Measurements from ENCODE around the gene UROC1.

The UROC1 gene

DNA sequence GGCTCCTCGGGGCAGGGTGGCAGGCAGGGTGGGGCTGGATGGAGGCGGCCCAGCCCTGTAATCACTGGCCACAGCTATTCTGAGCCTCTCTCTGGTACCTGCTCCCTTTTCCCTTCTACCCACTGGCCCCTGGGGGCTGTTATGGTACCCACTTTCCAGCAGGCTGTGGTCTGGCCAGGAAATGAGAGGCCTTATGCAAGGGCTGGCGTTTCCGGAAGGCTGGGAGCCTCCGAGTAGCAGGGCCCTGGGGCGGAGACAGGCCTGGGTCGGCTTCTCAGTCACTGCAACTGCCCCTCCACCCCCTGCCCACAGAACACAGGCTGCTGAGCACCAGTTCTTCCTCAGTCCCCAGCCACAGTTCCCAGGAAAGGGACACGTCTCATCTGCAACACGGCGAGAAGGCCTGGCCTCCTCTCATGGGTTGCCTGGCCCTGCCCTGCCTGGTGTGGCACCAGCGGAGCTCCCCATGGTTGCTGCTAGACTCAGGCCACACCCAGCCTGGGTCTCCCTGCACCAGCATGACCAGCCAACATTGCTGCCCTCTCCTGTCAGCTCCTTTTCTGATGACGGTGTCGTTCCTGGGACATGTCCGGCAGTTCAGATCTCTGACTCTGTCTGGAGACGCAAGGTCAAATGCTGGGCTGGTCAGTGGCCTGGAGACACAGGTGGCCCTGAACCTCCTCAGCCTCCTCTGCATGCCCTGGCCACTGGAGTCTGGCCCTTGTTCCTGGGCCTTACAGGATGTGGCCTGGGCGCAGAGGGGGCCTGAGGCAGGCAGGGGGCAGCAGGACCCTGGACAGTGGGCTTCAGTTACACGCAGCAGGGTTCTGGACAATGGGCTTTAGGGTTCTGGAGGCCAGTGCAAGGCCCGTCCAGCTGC, 12.8 kb upstream of the UROC1 start:
- DNase-seq (ENCODE audit: low read depth in 3 of 3) = no peak

GRCh38 chr3:126529585-126530170, 12.1 kb upstream of the UROC1 start:
- no peak for DNase-seq (ENCODE audit: low read depth in 3 of 3)

GRCh38 chr3:126528800-126529541, 11.4 kb upstream of the UROC1 start:
- no peak for DNase-seq (ENCODE audit: low read depth in 3 of 3)

DNA sequence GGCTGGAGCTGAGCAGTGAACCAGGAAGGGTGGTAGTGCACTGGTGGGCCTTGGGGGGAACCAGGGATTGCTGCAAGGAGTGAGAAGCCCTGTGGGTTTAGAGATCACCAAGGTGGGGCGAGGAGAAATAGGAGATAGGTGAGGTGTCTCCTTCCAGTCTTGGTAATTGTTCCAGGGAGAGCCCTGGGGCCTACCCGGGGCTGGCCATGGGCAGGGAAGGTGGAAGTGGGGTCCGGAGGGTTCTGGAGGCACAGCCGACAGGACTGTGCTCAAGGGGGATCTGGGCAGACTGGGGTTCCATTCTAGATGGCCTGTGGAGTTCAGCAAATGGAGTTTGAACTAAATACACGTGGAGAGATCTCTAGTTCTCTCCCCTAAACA, 10.8 kb upstream of the UROC1 start:
- no peak for DNase-seq (ENCODE audit: low read depth in 3 of 3)

DNA sequence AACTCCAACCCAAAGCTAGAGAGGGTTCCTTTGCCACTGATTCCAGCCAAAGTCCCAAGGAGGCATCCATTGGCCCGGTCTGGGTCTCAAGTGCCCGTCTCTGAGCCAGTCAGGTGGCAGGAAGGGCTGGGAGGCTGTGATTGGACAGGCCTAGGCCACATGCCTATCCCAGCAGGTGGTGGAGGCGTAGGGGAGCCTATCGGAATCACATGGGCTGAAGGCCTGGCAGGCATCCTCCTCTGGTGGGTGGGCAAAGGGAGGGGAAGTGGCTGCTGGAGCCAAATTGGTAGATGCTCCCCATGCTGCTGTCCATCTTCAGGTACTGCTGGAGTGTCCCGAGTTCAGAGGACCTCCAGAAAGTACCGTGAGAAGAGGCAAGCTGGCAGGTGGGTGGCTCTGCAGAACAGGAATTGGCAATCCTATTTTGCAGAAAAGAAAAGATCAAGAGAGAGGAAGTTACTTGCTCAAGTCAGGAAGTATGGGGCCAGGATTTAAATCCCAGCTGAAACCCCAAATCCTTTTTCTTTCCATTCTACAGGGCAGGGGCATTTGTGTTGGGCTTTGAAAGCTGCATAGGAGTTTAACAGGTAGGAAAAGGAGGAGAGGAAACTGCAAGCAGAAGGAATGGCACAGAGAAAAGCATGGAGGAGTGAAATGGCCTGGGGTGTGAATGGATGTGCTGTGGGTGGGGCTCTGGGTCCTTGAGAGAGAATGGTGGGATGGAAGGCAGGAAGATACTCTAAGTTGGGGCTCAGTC, 10.1 kb upstream of the UROC1 start:
- DNase-seq (ENCODE audit: low read depth in 3 of 3) = no peak

- DNase-seq (ENCODE audit: low read depth in 3 of 3) = no peak
Observed at GRCh38 chr3:126527006-126527405, 9.4 kb upstream of the UROC1 start.

GRCh38 chr3:126526668-126527005, 9.1 kb upstream of the UROC1 start:
- DNase-seq (ENCODE audit: low read depth in 3 of 3) = no peak

DNA sequence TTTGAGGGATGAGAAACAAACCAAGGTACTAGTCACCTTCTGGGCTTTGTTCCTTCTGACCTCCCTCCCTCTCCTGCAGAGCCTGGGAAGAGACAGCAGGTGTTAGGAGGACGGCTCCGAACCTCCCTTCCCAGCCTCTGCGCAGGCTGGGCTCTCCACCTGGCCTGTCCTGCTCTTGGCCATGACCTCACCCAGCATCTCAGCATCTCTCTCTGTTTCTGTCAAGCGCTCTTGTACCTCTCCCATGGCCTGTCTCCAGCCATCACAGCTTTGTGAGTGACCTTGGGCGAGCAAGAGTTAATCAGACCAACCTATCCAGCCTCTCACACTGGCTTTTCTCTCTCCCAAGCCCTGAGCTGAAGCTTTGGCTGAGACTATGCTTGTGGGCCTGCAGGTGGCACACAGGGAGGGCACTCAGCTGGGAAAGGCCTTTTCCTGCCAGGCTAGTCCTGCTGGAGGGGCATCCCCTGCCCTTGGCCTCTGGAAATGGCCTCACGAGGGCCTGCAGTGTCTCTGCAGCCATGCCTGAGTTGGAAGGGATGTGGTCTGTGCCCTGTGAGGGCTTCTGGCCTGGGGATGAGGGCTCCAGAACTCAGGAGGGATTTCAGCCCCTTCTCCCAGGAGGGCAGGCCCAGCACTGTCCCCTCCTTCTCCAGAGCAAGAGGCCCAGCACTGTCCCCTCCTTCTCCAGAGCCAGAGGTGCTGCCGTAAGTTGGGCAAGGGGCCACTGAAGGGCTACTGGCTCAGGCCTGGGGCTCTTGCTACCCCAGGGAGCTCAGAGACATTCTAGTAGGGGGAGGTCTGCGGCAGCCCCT, 8.5 kb upstream of the UROC1 start:
- no peak for DNase-seq (ENCODE audit: low read depth in 3 of 3)

GRCh38 chr3:126525091-126525852, 7.7 kb upstream of the UROC1 start:
- DNase-seq (ENCODE audit: low read depth in 3 of 3) = no peak

GRCh38 chr3:126524429-126524988, 6.9 kb upstream of the UROC1 start:
- DNase-seq (ENCODE audit: low read depth in 3 of 3) = no peak

DNA sequence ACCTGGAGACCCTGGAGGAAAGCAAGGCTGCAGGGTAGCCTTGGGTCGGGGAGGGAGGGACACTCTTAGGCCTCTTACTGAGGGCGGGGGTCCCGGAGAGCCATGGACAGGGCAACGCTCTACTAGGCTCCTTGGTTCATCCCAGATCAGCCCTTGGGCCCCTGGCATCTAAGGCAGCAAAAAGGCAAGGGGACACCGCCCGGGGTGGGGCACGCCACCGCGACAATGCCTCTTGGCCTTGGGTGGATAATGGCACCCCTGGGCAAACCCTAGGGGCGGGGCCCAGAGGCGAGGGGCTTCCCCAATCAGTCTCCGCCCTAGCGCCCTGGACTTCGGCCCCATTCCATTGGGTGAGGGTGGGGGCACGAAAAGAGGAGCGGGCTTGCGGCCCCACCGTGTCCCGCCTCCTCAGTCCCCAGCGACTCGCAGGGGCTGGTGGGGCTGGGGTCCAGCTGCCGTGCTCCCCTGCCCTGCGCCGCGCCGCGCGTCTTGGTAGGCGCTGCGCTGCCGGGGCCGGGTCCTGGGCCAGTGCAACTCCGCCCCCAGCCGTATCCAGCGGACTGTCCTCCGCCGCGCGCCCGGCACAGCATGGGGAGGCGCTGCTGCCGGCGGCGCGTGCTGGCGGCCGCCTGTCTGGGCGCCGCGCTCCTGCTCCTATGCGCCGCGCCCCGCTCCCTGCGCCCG, 6.3 kb upstream of the UROC1 start, which contains the start of gene CHST13:
TSS of gene CHST13 (plus strand) at position 411 of the 684 bp plus-strand sequence. CDS start at position 589, 178 bp downstream.
- DNase-seq (ENCODE audit: low read depth in 3 of 3) = no peak

- peak in 2 of 3 experiments; percentile 6 to 12 for DNase-seq (ENCODE audit: low read depth in 3 of 3)
Observed at GRCh38 chr3:126522363-126522788, 4.8 kb upstream of the UROC1 start.

GRCh38 chr3:126521122-126521891, 3.7 kb upstream of the UROC1 start:
- no peak for DNase-seq (ENCODE audit: low read depth in 3 of 3)

- DNase-seq (ENCODE audit: low read depth in 3 of 3) = no peak
Observed at GRCh38 chr3:126519506-126520455, 2.2 kb upstream of the UROC1 start.

DNA sequence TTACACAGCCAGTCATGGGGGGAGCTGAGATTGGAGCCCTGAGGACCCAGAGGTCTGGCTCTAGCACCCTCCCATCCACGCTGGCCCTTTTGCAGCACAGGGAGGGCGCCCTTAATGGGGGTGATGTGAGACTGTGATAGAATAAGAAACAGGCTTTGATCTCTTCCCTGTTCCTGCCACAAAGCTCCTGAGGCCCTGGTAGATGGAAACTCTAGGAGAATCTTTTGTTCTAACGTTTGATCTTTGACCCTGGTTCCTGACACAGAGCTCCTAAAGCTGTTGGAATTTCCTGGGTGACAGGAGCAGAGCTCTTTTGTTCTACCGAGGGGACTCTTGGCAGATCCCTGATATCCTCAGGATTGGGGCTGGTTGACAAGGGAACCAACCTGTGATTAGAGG, 1.2 kb upstream of the UROC1 start:
- DNase-seq (ENCODE audit: low read depth in 3 of 3) = no peak

DNA sequence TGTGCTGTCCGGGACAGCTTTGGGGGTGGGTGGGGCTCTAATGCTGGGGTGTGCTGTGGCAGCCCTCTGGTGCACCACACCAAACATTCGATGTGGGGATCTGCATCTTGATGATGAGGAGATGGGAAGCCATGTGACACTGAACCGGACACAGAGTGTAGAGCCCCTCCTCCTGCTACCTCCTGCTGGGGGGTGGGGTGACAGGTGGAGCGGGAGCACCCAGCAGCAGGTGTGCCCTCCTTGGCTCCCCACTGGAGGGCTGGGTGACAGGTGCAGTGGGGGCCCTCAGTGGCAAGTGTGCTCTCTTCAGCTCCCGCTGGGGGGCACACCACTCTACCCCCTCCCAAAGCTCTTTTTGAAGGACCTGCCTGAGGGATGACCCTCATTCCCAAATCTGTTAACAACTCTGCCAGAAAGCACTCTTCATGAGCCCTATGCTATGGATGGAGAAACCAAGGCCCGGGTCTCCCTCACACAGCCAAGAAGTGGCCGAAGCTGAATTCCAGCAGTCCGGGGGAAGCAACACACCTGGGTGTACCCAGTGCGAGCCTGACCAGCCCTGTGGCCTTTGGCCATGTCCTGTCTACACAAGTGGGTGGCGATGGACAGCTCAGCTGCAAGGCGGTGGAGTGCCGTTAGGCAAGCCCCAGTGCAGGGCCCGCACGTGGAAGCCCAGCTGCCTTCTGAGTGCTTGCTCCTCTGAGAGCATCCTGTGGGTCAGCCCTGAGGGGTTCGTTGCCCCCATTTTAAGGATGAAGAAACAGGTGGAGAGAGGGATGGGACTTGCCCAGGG, 609 bp upstream of the UROC1 start:
- DNase-seq (ENCODE audit: low read depth in 3 of 3) = no peak

DNA sequence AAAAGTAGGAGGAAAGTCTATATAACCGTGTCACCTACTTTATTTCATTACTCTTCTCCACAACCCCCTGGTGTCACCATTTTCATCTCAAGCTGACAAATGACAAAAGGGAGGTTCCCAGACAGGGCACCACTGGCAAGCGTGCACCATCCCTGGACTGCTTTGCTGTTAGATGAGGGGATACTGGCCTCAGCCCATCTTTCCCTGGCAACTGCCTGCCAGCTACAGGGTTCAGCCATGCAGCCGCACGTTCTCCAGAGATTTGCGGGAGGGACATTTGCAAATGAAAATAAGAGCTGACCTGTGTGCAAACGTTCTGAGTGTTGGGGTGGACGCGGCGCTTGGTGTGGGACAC, 660 bp downstream of the UROC1 start:
- DNase-seq (ENCODE audit: low read depth in 3 of 3) = no peak
